H1 (cell line): Measurements from ENCODE around the gene SLC44A1. TPM values are rescaled to one million over a fixed set of nuclear protein-coding genes. Genes with fewer than 3 reads are reported as not detected.

ENCODE experiments used
- CTCF ChIA-PET: fragments of 300-600 bp; sonication (Branson Sonifier 250); formaldehyde crosslinking; loops from one replicate; lab custom pipeline; 2021; ENCODE audit not compliant: partially characterized antibody; lab: Charles Lee
- POLR2A ChIA-PET: fragments of 300-600 bp; sonication (Branson Sonifier 250); formaldehyde crosslinking; loops from one replicate; lab custom pipeline; 2021; ENCODE audit warnings: inconsistent platforms; ENCODE audit not compliant: partially characterized antibody; lab: Charles Lee
- DNase-seq, 2 experiments: peaks; one replicate each; pipeline versions ENCODE4 v3.0.0 to v3.0.0-alpha.2; 2010 to 2022; ENCODE audit warnings: low spot score in 2 of 2, low read depth in 1 of 2, mixed read lengths in 1 of 2
- FAIRE-seq: peaks from 2 replicates; lab custom pipeline; 2011; peaks lifted over from hg19 to GRCh38; lab: Jason Lieb, UNC
- H2AFZ ChIP-seq: 2 replicates; pipeline ENCODE4 v1.8.1; 2012; ENCODE audit warnings: low read length, inconsistent platforms
- H2AK5ac ChIP-seq: 2 replicates; pipeline ENCODE4 v1.6.1; 2013; ENCODE audit warnings: low read depth, low read length
- H2BK120ac ChIP-seq: replicated peaks from 2 replicates; pipeline ENCODE3; 2013; ENCODE audit warnings: low read depth, low read length, inconsistent platforms
- H2BK12ac ChIP-seq: 2 replicates; pipeline ENCODE4 v1.6.1; 2013; ENCODE audit warnings: low read depth, low read length
- H2BK15ac ChIP-seq: 2 replicates; pipeline ENCODE4 v1.6.1; 2013; ENCODE audit warnings: low read length
- H2BK20ac ChIP-seq: 2 replicates; pipeline ENCODE4 v1.6.1; 2013; ENCODE audit warnings: low read length
- H2BK5ac ChIP-seq: 2 replicates; pipeline ENCODE4 v1.6.1; 2013; ENCODE audit warnings: low read depth, low read length
- H3K14ac ChIP-seq: 2 replicates; pipeline ENCODE4 v1.6.1; 2013; ENCODE audit warnings: inconsistent platforms; ENCODE audit not compliant: insufficient read length
- H3K18ac ChIP-seq: 2 replicates; pipeline ENCODE4 v1.6.1; 2013; ENCODE audit warnings: low read length; ENCODE audit errors: extremely low read depth
- H3K23ac ChIP-seq: 2 replicates; pipeline ENCODE4 v1.6.1; 2013; ENCODE audit warnings: inconsistent platforms; ENCODE audit not compliant: insufficient read length
- H3K23me2 ChIP-seq: 2 replicates; pipeline ENCODE4 v1.6.1; 2013; ENCODE audit warnings: low read depth, low read length
- H3K27ac ChIP-seq: 2 replicates; pipeline ENCODE4 v1.6.1; 2011; ENCODE audit warnings: low read depth, low read length, inconsistent platforms
- H3K27me3 ChIP-seq, 4 experiments: replicated peaks in 1 of 4; 1 replicate in 1 of 4; 2 replicates in 3 of 4; pipeline versions ENCODE4 v1.6.1 to v1.8.1; 2011 to 2013; ENCODE audit warnings: low read length in 3 of 4, mild to moderate bottlenecking in 3 of 4, inconsistent platforms in 2 of 4, mixed read lengths in 2 of 4, moderate library complexity in 1 of 4; ENCODE audit not compliant: control insufficient read depth in 3 of 4, insufficient read depth in 3 of 4; ENCODE audit errors: extremely low read depth in 1 of 4
- H3K36me3 ChIP-seq, 4 experiments: 2 replicates each; pipeline versions ENCODE4 v1.6.1 to v1.8.1; 2011 to 2013; ENCODE audit warnings: mild to moderate bottlenecking in 4 of 4, low read length in 3 of 4, moderate library complexity in 2 of 4, control low read depth in 1 of 4, inconsistent platforms in 1 of 4; ENCODE audit not compliant: insufficient read depth in 4 of 4, control insufficient read depth in 2 of 4
- H3K4ac ChIP-seq: replicated peaks from 2 replicates; pipeline ENCODE3; 2013; ENCODE audit warnings: low read length, low read depth, mixed read lengths, inconsistent platforms; ENCODE audit not compliant: insufficient read length
- H3K4me1 ChIP-seq, 4 experiments: replicated peaks in 1 of 4; 1 replicate in 1 of 4; 2 replicates in 3 of 4; pipeline versions ENCODE4 v1.6.1 to v1.8.1; 2011 to 2013; ENCODE audit warnings: low read length in 3 of 4, inconsistent platforms in 2 of 4, mixed read lengths in 1 of 4; ENCODE audit not compliant: insufficient read depth in 4 of 4, control insufficient read depth in 3 of 4
- H3K4me2 ChIP-seq, 2 experiments: 2 replicates each; pipeline versions ENCODE4 v1.6.1 to v1.8.1; 2011 to 2013; ENCODE audit warnings: low read depth in 2 of 2, low read length in 2 of 2, control low read depth in 1 of 2, inconsistent platforms in 1 of 2, mild to moderate bottlenecking in 1 of 2; ENCODE audit not compliant: insufficient read depth in 1 of 2
- H3K4me3 ChIP-seq, 4 experiments: fragments of 200-600, 300-600 bp in 1 of 4; sonication (generic), shearing (Covaris generic), sonication (Bioruptor Twin) in 1 of 4; 2 replicates each; pipeline versions ENCODE4 v1.5.1 to v1.8.1; 2011 to 2016; ENCODE audit warnings: low read length in 4 of 4, low read depth in 3 of 4, control low read depth in 2 of 4, inconsistent platforms in 2 of 4, mild to moderate bottlenecking in 2 of 4, mixed read lengths in 1 of 4, moderate library complexity in 1 of 4; ENCODE audit not compliant: insufficient read depth in 2 of 4; ENCODE audit errors: extremely low read depth in 1 of 4
- H3K56ac ChIP-seq: replicated peaks from 2 replicates; pipeline ENCODE3; 2013; ENCODE audit warnings: low read depth, mild to moderate bottlenecking, mixed read lengths, low read length, inconsistent platforms; ENCODE audit not compliant: insufficient read length
- H3K79me1 ChIP-seq: 2 replicates; pipeline ENCODE4 v1.6.1; 2013; ENCODE audit warnings: low read depth, low read length, control low read depth
- H3K79me2 ChIP-seq, 2 experiments: 2 replicates each; pipeline versions ENCODE4 v1.6.1 to v1.8.1; 2012 to 2013; ENCODE audit warnings: low read length in 2 of 2, mild to moderate bottlenecking in 2 of 2, inconsistent platforms in 1 of 2; ENCODE audit not compliant: insufficient read depth in 2 of 2, control insufficient read depth in 1 of 2
- H3K9ac ChIP-seq, 4 experiments: replicated peaks in 1 of 4; 1 replicate in 1 of 4; 2 replicates in 3 of 4; pipeline versions ENCODE4 v1.6.1 to v1.8.1; 2011 to 2013; ENCODE audit warnings: low read depth in 3 of 4, low read length in 3 of 4, control low read depth in 2 of 4, mild to moderate bottlenecking in 2 of 4, moderate library complexity in 2 of 4, inconsistent platforms in 1 of 4; ENCODE audit errors: extremely low read depth in 1 of 4
- H3K9me3 ChIP-seq, 2 experiments: 2 replicates each; pipeline versions ENCODE4 v1.6.1 to v1.8.1; 2012 to 2013; ENCODE audit warnings: mild to moderate bottlenecking in 2 of 2, moderate library complexity in 2 of 2, control low read depth in 1 of 2, inconsistent platforms in 1 of 2, low read depth in 1 of 2, low read length in 1 of 2, mixed read lengths in 1 of 2; ENCODE audit not compliant: insufficient read depth in 2 of 2
- H4K20me1 ChIP-seq, 2 experiments: replicated peaks in 1 of 2; 2 replicates each; pipeline versions ENCODE3 to v1.8.1; 2011 to 2013; ENCODE audit warnings: inconsistent platforms in 2 of 2, low read length in 2 of 2, mild to moderate bottlenecking in 1 of 2; ENCODE audit not compliant: insufficient read depth in 2 of 2, control insufficient read depth in 1 of 2
- H4K5ac ChIP-seq: 2 replicates; pipeline ENCODE4 v1.6.1; 2013; ENCODE audit warnings: low read length, low read depth, mixed read lengths, inconsistent platforms; ENCODE audit not compliant: insufficient read length
- H4K8ac ChIP-seq: 2 replicates; pipeline ENCODE4 v1.8.0; 2013; ENCODE audit warnings: mild to moderate bottlenecking, moderate library complexity, low read length, inconsistent platforms; ENCODE audit not compliant: insufficient read depth; ENCODE audit errors: extremely low read depth
- H4K91ac ChIP-seq: replicated peaks from 2 replicates; pipeline ENCODE3; 2013; ENCODE audit warnings: low read length, mixed read lengths, inconsistent platforms; ENCODE audit not compliant: insufficient read length
- ATF3 ChIP-seq: IDR thresholded peaks from 2 replicates; pipeline ENCODE4 v1.6.1; 2011; ENCODE audit warnings: low read depth, mild to moderate bottlenecking, low read length; ENCODE audit not compliant: insufficient read depth
- BCL11A ChIP-seq, 2 experiments: IDR thresholded peaks; one replicate each; pipeline ENCODE4 v1.6.1; 2011; ENCODE audit warnings: low read depth in 2 of 2, low read length in 2 of 2, mild to moderate bottlenecking in 2 of 2
- CHD1 ChIP-seq: IDR thresholded peaks from 2 replicates; pipeline ENCODE4 v1.6.1; 2012; ENCODE audit warnings: low read depth, low read length, improper control_type of control experiment
- CREB1 ChIP-seq: IDR thresholded peaks from 2 replicates; pipeline ENCODE4 v1.6.1; 2012; ENCODE audit warnings: inconsistent platforms
- CTBP2 ChIP-seq: IDR thresholded peaks from 2 replicates; pipeline ENCODE4 v1.7.0; 2011; ENCODE audit warnings: borderline replicate concordance, mild to moderate bottlenecking, moderate library complexity, mixed read lengths, low read length; ENCODE audit not compliant: insufficient read depth, insufficient read length
- FOSL1 ChIP-seq: IDR thresholded peaks from 2 replicates; pipeline ENCODE4 v1.6.1; 2011; ENCODE audit warnings: mild to moderate bottlenecking, low read depth, low read length, moderate library complexity; ENCODE audit not compliant: insufficient read depth
- MAX ChIP-seq: IDR thresholded peaks from 2 replicates; pipeline ENCODE4 v1.6.1; 2012; ENCODE audit warnings: inconsistent platforms
- POLR2A ChIP-seq, 2 experiments: IDR thresholded peaks; 1 replicate in 1 of 2; 2 replicates in 1 of 2; pipeline ENCODE4 v1.6.1; 2011; ENCODE audit warnings: low read depth in 2 of 2, low read length in 2 of 2, mild to moderate bottlenecking in 2 of 2; ENCODE audit errors: control extremely low read depth in 1 of 2
- POLR2AphosphoS5 ChIP-seq: IDR thresholded peaks from 2 replicates; pipeline ENCODE4 v1.6.1; 2011; ENCODE audit warnings: low read depth, low read length
- RAD21 ChIP-seq, 2 experiments: IDR thresholded peaks in 1 of 2; conservative IDR thresholded peaks in 1 of 2; 2 replicates each; pipeline ENCODE4 v1.6.1; 2011; ENCODE audit warnings: low read depth in 2 of 2, low read length in 2 of 2, improper control_type of control experiment in 1 of 2, inconsistent platforms in 1 of 2, mild to moderate bottlenecking in 1 of 2, moderate library complexity in 1 of 2
- SAP30 ChIP-seq: fragments of 300-600 bp; sonication (generic); IDR thresholded peaks from 2 replicates; pipeline ENCODE4 v1.7.1; 2012; ENCODE audit warnings: low read length, moderate library complexity, mild to moderate bottlenecking, inconsistent platforms; ENCODE audit not compliant: insufficient read depth, insufficient replicate concordance
- SRF ChIP-seq: IDR thresholded peaks from 2 replicates; pipeline ENCODE4 v1.6.1; 2011; ENCODE audit warnings: mild to moderate bottlenecking, low read depth, low read length, moderate library complexity
- TEAD4 ChIP-seq: IDR thresholded peaks from 2 replicates; pipeline ENCODE4 v1.6.1; 2012; ENCODE audit warnings: low read depth, low read length, inconsistent platforms, mixed read lengths
- WGBS, 2 experiments: shearing (Covaris generic) in 1 of 2; methylation state at CpG; one replicate each; pipeline versions ENCODE4 v1.1.6 to v1.1.7; 2013 to 2015; ENCODE audit warnings: low lambda C conversion rate in 2 of 2, mixed read lengths in 2 of 2, inconsistent platforms in 1 of 2, low coverage in 1 of 2, missing lambda C conversion rate in 1 of 2; ENCODE audit not compliant: insufficient replicate concordance in 2 of 2, insufficient coverage in 1 of 2, insufficient read length in 1 of 2; ENCODE audit errors: extremely low coverage in 1 of 2, missing lambda C conversion rate in 1 of 2; 5-methylcytosine and 5-hydroxymethylcytosine counted together
- polyA plus RNA-seq, 7 experiments: library from polyadenylated mRNA; depleted of rRNA in 3 of 7; stranded (reverse) in 5 of 7; unstranded in 2 of 7; fragments of >200 nt in 5 of 7; fragments of 200-250 nt in 2 of 7; gene quantifications; 1 replicate in 5 of 7; 2 replicates in 1 of 7; 4 replicates in 1 of 7; pipeline versions ENCODE4 v1.2.1 to v1.2.3, GENCODE V29; 2011 to 2013; ENCODE audit warnings: missing spikeins in 2 of 7, mixed read lengths in 2 of 7
- total RNA-seq: library from RNA; stranded (reverse); fragmentation: NEBNext Ultra II Directional; extraction: Animal tissue kit (Norgen Biotek cat#: 25700); gene quantifications from 2 replicates; pipeline ENCODE4 v1.2.1, GENCODE V29; 2021

Gene SLC44A1
- total and polyA plus RNA-seq, 2 of the 8 experiments (the other 6 are each of a cell fraction or from before 2014, with no cell fraction given), result 30.5 to 71.2 TPM

- no peak overlapping the region for H2BK120ac ChIP-seq
- peak overlapping the region; percentile 31 for H4K5ac ChIP-seq
- no peak overlapping the region for H4K91ac ChIP-seq
- H3K9me3 ChIP-seq, result no peaks in the 10 kb centered on the region
- peak overlapping the region; percentile 52; the same call in 1 of the 2 replicates for H2BK12ac ChIP-seq
- H3K4ac ChIP-seq, result no peak overlapping the region
- no peak overlapping the region for H2BK15ac ChIP-seq
- no peak overlapping the region for H3K18ac ChIP-seq
- H3K9ac ChIP-seq, result no peak overlapping the region
- ChIA-PET POLR2A (interaction anchor here (2.5 to 3.1 kb wide), 2 partner anchors 9 to 11 kb away, joined by 10 to 12 read pairs; no protein-coding TSS in a partner anchor), CTCF (interaction anchor here (0.9 kb wide), 1 partner anchor 21 kb away, joined by 3 read pairs; no protein-coding TSS in a partner anchor)
- H2AFZ ChIP-seq, result no peak overlapping the region
- H3K79me1 ChIP-seq, result peaks cover 2% of the 10 kb centered on the region; the same call in 1 of the 2 replicates
- no peak overlapping the region for H3K56ac ChIP-seq
- H2BK20ac ChIP-seq, result no peak overlapping the region
- no peak overlapping the region for H2AK5ac ChIP-seq
- no peaks in the 10 kb centered on the region for H3K23me2 ChIP-seq
- H3K4me2 ChIP-seq, result peak overlapping the region; percentile 42 to 57
- peaks cover 0 to 74% of the 10 kb centered on the region in 2 experiments; a peak in 3 of 4 replicates for H3K79me2 ChIP-seq
- H3K14ac ChIP-seq, result no peak overlapping the region
- H3K4me3 ChIP-seq, result peak overlapping the region in 2 of 4 experiments; percentile 1 to 50; a peak in 4 of 8 replicates
- WGBS, 2 experiments, result 8% methylated on average over 4 of the region's 4 CpGs; no CpG with 5 or more reads in 1 of the 2 experiments
- peak overlapping the region; percentile 31; the same call in 1 of the 2 replicates for H3K27ac ChIP-seq
- DNase-seq, result no peak
- H3K36me3 ChIP-seq, result peaks cover 4 to 20% (median 11%) of the 10 kb centered on the region in 4 experiments; a peak in 6 of 8 replicates
- H4K20me1 ChIP-seq, result no peaks in the 10 kb centered on the region
- FAIRE-seq, result no peak
- H3K23ac ChIP-seq, result no peak overlapping the region
- no peak overlapping the region for H2BK5ac ChIP-seq
- no peaks in the 10 kb centered on the region for H3K27me3 ChIP-seq
- H3K4me1 ChIP-seq, result peaks cover 2 to 37% (median 21%) of the 10 kb centered on the region in 4 experiments; a peak in 6 of 7 replicates
- no peak overlapping the region for H4K8ac ChIP-seq
- TF ChIP-seq TEAD4 (no peak), MAX (no peak), POLR2A (IDR thresholded peaks at IDR 0.05; ENCODE audit: control extremely low read depth in 1 of 2, low read depth in 2 of 2, low read length in 2 of 2) (no peak), CHD1 (no peak), SRF (no peak), CREB1 (no peak), FOSL1 (no peak), RAD21 (IDR thresholded peaks at IDR 0.05 in 1 of 2, conservative IDR thresholded peaks at IDR 0.05 in 1 of 2; ENCODE audit: low read depth in 2 of 2, low read length in 2 of 2) (no peak), ATF3 (no peak), BCL11A (IDR thresholded peaks at IDR 0.05; ENCODE audit: low read depth in 2 of 2, low read length in 2 of 2) (no peak), CTBP2 (no peak), SAP30 (no peak), POLR2AphosphoS5 (no peak; the same call in 1 of the 2 replicates)
These were observed 51.5 kb downstream of the SLC44A1 start for GRCh38 chr9:105295986-105296385.
